GM21825 (cell line): ENCODE measurements around the gene CAPRIN2.
A peak's percentile ranks its signal among the peaks of the same experiment; 100 is the strongest.

Source experiments
- ATAC-seq: cut with Tn5 transposase; IDR thresholded peaks from one replicate; pipeline ENCODE4 v1.9.1; 2021; ENCODE audit warnings: mild to moderate bottlenecking, moderate library complexity; ENCODE audit not compliant: unreplicated experiment

CAPRIN2 gene

DNA sequence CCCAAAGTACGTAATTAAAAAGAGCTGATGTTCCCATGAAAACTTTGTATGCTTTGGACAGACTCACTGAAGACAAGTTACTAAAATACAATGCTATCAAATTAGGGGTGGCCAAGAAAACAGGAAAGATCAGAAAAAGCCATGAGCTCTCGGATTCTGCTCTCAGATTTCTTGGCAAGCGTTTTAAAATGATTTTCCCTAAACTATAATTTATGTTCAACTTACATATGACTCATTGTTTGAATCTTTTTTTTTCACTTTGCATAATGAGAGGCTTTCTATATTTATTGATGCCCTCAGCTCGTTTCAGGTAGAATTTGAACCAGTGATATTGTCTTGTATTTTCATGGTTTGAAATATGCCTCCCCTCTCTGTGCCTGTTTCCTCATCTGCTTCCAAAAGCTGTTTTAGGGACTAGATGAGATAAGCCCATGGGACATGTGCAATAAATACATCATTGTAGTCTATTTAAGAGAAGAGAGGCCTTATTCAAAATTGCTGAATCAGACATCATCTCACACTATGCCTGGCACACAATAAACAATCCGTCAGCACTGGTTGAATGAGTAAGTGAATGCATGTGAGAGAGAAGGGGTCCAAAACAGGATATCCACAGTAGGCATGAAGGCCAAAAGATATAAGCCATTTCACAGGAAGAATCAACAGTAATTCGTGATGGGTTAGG lies 54.4 kb downstream of the CAPRIN2 start:
- ATAC-seq: no peak

DNA sequence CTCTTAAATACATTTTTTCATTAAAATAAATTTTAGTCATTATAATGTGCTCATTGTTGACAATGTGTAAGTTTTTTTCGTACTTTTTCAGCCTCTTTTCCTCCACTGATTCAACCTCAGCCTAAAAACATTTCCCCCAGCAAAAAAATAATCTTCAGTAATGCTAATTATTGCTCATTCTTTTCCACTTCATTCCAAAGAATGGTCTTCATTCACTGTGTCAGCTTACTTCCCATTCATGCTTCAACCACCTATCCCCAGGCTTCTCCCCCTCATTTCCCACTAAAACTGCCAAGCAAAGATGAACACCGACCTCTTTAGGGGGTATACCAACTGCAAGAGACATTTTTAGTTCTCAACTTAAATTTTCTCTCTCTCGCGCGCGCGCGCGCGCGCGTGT lies 56.4 kb downstream of the CAPRIN2 start:
- ATAC-seq: no peak

DNA sequence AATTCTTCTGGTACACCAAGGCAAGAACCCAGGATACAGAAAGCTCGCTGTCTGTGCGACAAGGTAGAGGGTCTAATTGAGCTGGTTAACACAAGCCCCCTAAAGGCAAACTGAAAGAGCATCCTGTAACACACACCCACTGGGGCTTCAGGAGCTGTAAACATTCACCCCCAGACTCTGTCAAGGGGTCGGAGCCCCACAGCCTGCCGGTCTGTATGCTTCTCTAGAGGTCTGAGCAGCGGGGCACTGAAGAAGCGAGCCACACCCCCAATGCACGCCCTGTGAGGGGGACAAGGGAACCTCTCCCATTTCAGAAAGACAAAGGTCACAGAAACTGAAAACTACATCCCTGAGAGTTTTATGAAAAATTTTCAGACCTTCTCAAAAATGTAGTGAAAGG lies 57.8 kb downstream of the CAPRIN2 start:
- ATAC-seq: no peak

DNA sequence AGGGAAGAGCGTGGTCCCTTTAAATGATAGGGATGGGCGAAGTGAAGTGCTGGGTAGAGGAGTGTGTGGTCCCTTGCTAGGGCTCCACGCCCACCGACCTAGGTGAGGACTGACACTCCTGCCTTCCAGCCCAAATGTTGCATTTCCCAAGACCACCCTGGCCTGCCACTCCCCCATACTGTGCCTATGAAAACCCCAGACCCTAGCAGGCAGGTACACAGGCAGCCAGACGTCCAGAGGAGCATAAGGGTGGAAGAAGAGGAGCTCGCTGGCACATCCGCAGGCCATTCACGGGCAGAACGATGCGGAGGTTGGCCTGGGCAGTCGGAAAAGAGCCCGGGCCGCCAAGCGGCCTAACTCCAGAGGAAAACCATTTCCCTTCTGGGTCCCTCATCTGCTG lies 58.3 kb downstream of the CAPRIN2 start:
- ATAC-seq: no peak

DNA sequence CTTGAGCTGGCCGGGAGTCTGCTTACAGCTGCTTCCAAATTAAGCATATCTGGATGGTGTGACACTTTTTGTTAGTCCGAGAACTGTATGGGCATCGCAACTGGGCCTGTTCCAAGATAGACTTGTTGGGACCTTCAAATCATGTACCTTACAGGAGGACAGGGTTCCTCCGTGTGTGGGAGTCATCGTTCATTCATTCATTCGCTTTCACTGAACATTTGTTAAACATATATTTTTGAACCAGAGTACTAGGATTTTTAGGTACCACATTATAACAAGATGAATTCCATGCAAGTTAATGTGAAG lies 58.7 kb downstream of the CAPRIN2 start:
- ATAC-seq: peak; percentile 18

DNA sequence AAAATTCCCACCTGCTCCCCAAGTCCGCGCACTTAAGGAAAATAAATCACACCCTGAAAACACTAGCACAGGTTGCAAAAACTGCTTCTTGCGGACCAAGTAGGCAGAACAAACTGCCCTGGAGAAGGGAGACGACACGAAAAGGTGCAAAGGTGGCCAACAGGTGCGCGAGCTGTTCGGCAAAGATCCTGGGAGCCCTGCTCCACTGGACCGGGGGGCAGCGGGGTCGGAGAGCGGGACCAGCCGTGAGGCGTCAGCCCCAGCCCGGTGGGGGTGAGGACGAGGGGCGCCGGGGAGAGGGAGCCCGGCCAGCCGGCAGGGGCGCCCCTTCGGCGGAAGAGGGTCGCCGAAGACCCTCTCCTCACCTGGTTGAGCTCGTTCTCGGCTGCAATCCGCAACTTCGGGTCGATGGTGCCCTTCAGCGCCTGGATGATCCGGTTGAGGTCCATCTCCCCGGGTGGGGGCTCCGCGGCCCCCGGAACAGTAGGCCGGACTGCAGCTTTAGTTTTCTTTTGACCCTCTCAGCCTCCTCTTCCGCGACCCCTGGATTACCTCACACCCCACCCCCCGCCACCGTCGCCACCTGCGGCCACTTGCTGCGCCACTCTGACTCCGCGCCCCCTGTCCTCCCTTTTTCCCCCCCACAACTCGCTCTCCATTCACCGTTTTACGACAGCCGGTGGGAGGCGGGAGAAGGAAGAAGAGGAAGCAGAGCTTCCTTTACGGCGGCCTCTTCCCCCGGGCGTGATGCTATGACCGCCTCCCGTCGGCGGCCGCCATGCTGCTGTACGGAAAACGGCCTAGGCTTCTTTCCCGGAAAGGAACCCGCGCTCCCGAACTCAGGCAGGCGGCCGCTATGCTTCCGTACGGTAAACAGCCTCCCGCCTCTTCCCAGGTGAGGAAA lies 59.3 kb downstream of the CAPRIN2 start, which contains the start of gene IPO8:
Gene IPO8, minus strand, starts transcription at position 671 of the 904 bp plus-strand sequence. Its CDS starts 222 bp downstream, at position 449.
- peak; percentile 80 for ATAC-seq

DNA sequence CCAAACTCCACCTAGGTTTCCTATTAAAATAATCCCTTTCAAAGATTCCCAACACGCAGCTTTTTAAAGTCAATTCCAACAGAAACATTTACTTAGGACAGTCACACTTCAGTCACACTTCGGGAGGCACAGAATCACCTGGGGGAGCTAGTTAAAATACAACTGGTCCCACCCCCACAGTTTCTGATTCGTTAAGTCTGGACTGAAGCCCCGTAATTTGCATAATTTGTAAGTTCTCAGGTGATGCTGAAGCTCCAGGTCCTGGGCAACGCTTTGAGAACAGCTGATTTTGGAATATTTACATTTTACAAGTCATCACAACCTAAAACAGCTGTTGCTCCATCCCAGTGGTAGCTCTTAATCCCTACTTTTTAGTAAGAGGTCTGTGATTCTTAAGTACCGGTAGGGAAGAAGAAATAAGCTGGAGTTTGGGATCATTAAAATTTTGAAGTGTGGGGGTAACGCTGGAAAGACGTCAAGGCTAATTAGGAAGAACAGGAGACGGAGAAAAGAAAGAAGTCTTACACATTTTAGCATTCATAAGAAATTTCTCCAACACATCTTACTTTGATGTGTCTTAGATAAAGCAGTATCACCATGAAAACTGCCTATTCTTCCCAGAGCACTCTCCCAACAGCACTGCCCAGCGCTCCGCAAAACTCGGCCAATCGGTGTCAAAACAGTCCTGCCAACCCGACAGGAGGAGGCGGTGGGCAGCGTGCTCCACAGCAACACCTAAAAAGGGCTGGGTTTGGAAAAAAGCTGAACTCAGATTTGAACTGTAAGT lies 60.1 kb downstream of the CAPRIN2 start:
- peak; percentile 29 for ATAC-seq

DNA sequence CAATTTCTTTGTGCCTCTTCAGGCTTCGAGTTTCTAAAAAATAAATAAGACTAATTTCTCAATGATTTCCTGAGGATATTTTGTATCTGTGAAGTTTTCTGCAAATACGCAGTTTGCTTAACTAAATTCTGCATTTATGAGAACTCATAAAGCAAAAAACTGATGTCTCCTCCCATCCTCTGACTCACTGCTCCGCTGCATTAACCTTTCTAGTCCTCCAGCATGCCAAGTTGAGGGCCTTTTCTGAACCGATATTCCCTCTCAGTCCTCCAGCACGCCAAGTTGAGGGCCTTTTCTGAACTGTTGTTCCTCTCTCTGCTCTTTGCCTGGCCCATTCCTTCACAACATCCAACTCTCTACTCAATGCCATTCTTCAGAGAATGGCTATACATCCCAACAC lies 62.3 kb downstream of the CAPRIN2 start:
- no peak for ATAC-seq

DNA sequence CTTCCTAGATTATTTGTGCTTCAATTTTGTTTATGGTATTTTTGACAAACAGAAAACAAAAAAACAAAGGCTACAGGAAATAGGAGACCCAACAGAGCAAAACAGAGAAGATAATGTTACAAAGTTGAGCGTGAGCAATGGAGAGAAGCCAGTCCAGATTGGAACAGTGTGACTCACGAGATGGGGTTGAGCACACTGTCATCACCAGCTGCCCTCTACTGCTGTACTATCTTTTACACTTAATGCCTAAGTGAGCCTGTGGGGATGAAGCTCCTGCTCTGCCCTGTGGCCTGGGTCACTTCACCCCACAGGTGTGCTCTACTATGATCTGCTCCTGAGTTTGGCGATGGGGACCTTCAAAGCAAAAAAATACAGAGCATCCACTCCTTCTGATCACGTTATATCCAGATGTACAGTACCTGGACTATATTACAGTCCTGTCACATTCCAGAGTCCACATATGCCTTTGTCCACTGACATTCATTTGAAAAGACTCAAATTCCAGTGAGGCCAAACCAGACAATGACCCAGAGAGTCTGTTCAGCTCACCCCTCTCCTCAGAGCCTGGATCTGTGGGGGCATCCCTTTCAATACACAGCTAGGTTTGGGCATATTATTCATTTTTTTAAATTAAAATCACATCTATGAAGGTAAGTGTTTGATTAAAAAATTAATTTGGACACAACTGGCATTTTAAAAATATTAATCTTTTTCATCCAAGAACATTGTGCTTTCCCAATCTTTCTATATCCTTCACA lies 63.5 kb downstream of the CAPRIN2 start:
- ATAC-seq: no peak

DNA sequence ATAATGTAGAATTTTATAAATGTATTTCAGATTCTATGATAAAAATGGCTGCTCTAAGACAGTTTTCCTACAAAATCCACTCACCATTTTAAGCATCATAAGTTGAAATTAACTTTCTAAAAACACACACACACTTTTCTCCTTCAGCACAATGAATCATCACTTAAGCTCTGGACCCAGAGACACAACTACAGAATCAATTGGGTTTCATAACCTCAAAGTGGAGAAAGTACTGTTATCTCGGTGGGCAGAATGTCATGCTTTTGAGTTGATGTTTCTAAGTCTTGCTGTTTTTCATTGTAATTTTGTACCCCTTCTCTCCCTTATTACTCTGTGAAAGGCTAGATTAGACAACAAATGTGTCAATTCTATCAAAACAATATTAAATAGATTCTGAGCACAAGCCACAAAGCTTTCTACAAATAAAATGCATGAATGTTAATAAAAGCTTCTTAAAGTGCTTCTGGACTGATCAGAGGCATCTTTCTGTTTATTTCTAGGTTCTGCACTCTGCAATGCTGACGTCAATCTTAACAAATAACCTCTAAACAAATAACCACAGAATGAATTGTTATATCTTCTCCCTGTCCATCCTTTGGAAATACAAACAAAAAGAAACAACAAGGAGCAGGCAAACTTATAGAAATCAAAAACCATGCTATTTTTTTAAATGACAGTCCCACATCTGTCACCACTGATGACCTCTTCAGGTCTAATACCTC lies 67.3 kb downstream of the CAPRIN2 start:
- no peak for ATAC-seq

DNA sequence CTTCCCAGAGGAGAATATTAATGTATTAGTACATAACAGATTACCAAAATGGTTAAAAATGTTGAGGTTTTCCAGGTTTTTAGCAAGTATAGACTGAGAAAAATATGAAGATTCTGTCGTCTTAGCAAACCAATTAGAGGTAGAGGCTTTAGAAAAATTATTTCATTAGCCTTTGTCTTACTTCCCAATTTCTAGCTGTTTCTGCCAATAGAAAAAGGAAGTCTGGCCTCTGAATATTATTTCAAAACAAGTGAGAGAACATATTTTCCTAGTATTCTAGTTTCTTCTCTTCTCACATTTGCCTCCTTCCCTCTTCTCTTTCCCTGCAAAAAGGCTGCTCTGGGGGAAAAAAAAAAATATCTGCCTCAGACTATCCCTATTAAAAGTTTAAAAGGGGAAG lies 75.5 kb downstream of the CAPRIN2 start:
- ATAC-seq: no peak

DNA sequence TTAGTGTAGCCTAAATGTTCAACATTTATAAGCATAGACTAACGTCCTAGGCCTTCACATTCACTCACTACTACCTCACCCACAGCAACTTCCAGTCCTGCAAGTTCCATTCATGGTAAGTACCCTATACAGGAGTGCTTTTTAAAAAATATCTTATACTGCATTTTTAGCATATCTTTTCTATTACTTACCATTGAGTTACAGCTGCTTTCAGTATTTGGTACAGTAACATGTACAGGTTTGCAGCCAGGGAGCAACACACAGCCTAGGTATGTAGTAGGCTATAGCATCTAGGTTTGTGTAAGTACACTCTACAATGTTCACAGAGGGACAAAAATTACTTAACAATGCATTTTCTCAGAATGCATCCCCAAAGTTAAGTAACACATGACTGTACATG lies 76.5 kb downstream of the CAPRIN2 start:
- no peak for ATAC-seq

DNA sequence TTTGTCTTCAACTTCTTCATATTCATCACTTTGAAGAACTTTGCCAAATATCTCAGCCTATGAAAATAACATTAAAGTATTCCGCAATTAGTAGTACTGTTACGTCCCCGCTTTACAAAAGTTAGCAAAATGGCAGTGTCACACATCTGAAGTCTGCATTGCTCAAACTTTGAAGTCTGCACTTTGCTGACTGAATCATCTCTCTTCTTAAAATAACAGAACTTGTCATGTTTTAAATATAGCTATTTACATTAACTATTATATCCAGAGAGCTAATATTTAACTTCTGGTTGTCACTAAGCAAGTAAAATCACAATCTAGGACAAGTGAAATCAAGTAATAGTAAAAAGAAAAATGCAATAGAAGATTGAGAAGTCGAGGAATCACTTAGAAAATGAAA lies 93.5 kb downstream of the CAPRIN2 start:
- no peak for ATAC-seq
